NOMO-1 treated with dmso at 0.1 percent for 144 hours (cell line): ENCODE data around the gene HSBP1L1.
A peak's percentile ranks its signal among the peaks of the same experiment; 100 is the strongest.

Source experiments
- DNase-seq: peaks from one replicate; lab custom pipeline; 2025; ENCODE audit not compliant: unreplicated experiment; lab: John Stamatoyannopoulos, UW

The HSBP1L1 gene

DNA sequence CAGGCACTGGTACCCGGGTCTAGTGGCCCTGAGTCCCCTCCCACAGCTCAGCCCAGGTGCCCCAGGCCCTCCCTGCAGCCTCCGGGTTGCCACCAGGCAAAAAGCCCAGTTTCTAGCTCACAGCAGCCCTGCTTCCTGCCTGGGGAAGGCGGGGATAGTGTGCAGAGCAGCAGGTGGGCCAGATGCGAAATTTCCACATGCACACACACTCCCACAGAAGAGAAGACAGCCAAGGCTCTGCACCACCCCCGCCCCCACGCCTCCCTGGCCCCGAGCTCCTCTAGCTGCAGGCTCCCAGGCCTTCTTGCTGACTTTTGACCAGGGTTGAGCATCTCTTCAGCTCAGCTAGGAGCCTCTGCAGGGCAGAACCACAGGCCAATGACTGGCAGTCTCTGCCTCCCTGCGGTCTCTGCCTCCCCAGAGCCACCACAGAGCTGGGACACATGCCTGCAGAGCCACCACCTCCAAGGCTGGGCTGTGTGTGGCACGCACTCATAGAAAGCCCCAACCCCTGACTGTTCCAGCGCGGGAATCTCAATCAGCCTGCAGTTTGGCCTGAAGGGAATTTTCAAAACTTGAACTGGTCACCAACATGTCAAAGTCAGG lies 20.2 kb upstream of the HSBP1L1 start:
- DNase-seq, result no peak

DNA sequence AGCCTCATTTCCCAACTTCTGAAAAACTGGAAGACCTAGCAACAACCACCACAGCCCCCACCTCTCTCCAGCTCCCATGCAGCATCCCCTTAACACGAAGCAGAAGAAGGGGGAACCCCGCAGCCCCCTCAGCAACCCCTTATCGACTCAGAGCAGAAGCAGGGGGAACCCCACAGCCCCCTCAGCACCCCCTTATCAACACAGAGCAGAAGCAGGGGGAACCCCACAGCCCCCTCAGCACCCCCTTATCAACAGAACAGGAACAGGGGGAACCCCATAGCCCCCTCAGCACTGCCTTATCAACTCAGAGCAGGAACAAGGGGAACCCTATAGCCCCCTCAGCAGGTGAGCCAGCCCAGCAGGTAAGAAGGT lies 19.7 kb upstream of the HSBP1L1 start:
- DNase-seq, result no peak

GRCh38 chr18:79945118-79946042 lies 19.1 kb upstream of the HSBP1L1 start:
- no peak for DNase-seq

- DNase-seq, result no peak
These were observed 17.2 kb upstream of the HSBP1L1 start for GRCh38 chr18:79947054-79947755.

DNA sequence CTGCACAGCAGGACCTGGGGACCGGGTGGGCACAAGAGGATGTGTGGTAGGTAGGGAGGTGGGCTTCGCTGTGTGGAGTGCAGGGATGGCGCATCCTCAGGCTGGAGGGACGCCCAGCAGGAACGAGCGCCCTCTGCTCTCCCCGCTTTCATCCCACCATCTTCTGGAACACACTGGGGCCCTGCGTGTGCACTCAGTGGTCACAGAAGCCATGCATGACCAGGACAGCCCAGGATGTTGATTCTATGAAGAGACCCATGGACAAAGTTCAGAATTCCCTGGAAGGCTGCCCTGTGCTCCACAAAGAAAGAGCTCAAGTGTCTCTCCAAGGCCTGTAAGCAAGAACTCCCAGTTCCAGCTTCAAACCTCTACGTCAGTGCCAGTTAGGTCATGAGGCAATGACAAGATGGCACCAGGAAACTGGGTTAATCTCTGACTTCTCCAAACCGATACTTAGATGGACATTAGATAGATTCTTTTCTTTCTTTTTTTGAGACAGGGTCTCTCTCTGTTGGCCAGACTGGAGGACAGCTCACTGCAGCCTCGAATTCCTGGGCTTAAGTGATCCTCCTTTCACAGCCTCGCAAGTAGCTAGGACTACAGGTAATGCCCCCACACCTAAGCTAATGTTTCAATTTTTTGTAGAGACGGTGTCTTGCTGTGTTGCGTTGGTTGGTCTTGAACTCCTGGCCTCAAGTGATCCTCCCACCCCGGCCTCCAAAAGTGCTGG lies 16.4 kb upstream of the HSBP1L1 start:
- DNase-seq, result no peak

DNA sequence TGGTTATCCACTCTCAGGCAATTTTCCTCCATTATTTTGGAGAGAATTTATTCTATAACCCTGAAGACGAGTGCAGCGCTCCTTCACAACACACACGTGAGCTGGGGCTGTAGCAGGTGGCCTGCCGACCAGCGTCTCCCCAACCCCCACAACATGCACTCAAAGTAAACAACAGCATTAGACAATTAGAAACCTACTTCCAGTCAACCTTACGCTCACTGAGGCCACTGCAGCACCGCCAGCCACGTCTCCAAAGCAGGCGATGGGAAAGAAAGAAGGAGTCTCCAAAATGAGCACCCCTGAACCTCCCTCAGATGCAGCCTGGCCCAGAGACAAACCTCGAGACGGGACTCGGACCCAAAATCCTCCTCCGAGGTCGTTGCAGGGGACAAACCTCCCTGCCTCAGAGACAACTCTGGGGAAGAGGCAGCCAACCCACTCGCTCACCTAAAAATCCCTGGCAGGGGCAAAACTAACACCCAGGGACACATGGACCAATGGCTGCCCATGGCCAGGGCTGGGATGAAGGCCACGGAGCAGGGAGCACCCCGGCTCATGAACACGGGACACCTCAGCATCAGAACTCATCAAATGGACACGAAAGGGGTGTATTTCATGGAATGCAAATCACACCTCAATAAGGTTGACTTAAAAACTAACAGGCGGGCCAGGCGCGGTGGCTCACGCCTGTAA lies 15.6 kb upstream of the HSBP1L1 start:
- no peak for DNase-seq

GRCh38 chr18:79949697-79950487 lies 14.6 kb upstream of the HSBP1L1 start:
- peak; percentile 90 for DNase-seq

DNA sequence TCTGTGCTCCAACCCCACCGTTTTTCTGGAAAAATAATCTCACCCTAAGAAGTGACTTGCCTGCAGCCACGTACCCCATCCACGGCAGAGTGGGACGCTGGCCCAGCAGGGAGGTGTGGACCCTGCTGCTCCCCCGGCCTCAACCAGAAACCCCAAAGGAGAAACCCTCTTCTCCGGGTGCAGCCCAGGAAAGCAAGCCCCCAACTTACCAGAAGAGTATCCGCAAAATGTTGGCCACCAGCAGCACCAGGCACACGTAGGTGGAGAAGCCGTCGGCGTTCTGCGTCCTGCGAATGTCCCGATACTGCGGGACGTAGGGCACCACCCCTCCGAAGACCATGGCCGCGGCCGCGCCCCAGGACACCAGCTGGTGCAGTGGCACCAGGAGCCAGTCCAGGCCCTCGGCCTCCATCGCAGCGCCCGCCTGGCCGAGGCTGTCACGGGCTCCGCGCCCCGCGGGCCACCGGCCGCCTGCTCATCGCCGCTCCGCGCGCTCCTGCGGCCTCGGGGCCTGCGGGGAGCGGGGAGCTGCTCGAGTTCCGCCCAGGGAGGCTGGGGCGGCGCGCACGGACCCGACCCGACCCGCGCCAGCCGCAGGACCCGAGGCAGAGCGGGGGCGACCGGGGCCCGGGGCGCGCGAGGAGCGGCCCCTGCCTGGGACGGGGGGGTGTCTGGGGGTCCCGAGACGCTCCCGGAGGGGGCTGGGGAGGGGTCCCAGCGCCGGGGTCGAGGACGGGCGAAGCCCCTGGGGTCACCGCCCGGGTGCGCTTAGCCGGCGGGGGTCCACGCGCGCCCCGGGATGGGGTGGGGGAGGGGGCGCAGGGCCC lies 13.7 kb upstream of the HSBP1L1 start:
- DNase-seq, result no peak

- DNase-seq, result peak; percentile 62
These were observed 12.6 kb upstream of the HSBP1L1 start, which contains the start of gene SLC66A2 for GRCh38 chr18:79951545-79952455. Gene SLC66A2 (minus strand): TSS chr18:79951653. CDS start chr18:79950926, 727 bp downstream.

DNA sequence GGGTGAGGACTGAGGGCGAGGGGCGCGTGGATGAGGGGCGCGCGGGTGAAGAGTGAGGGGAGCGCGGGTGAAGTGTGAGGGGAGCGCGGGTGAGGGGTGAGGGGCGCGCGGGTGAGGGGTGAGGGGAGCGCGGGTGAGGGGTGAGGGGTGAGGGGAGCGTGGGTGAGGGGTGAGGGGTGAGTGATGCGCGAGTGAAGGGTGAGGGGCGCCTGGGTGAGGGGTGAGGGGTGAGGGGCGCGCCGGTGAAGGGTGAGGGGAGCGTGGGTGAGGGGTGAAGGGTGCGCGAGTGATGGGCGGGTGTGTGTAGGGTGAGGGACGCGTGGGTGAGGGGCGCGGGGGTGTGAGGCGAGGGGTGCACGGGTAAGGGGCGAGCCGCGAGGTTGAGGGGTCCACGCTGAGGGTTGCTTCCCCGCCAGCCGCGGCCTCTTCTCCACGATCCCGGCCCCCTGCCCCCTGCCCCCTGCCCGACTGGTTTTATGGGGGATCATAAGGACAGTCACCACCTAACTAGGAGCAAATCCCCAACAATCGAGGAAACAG lies 11.9 kb upstream of the HSBP1L1 start:
- no peak for DNase-seq

DNA sequence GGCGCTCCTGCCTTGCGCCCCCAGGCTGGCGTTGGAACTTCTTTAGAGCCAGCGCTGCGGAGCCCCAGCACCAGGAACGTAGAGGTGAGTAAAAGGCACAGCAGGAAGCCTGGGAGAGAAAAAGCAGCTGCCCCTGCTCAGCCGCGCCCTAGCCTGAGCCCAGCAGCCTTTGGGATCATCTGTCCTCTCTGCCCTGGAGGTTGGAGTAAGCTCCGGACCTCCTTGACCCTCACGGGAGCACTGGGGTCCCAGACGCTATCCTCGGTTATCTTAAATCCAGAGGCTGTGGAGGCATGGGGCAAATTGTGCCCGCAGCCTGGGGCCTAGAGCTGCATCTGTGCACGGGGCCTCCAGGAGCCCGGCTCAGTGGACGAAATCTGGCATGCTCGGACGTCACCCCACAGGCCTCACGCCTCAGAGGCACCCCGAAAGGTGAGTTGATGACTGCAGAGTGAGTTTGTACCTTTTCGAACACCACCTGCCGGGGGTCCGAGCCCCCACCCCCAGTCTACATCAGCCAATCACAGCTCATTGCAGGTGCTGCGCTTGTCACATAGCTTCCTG lies 11.4 kb upstream of the HSBP1L1 start:
- no peak for DNase-seq

- no peak for DNase-seq
These were observed 10.3 kb upstream of the HSBP1L1 start for GRCh38 chr18:79953971-79954651.

- no peak for DNase-seq
These were observed 9.7 kb upstream of the HSBP1L1 start for GRCh38 chr18:79954791-79955190.

GRCh38 chr18:79955302-79956075 lies 9.0 kb upstream of the HSBP1L1 start:
- no peak for DNase-seq

GRCh38 chr18:79956276-79956675 lies 8.2 kb upstream of the HSBP1L1 start:
- no peak for DNase-seq

DNA sequence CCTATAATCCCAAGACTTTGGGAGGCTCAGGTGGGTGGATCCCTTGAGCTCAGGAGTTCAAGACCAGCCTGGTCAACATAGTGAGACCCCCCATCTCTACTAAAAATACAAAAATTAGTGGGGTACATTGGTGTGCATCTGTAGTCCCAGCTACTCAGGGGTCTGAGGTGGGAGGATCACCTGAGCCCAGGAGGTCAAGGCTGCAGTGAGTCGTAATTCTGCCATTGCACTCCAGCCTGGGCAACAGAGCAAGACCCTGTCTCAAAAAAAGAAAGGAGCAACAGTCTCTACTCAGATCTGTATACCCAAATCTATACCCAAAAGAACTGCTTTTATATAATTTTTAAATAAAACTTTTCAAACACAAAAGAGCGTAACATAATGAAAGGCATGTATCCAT lies 5.5 kb upstream of the HSBP1L1 start:
- DNase-seq, result no peak
